ENCODE results near the gene FANCC. TPM values are rescaled to one million over a fixed set of nuclear protein-coding genes. Genes with fewer than 3 reads are reported as not detected.
"Not testable (repeated sequence)": the region's sequence is repeated elsewhere in the genome, so short reads cannot be mapped to it uniquely, and the experiment has no call there.

Gene FANCC
- total RNA-seq, 4 donors from 2014 or later, result 13.8 to 32.2 (median 21.4) TPM

- DNase-seq, result no peak
- H3K27me3 ChIP-seq, result no peaks in the 10 kb centered on the region
- peaks cover 0 to 11% (median 0%) of the 10 kb centered on the region in 4 donors for H3K4me1 ChIP-seq
- H3K36me3 ChIP-seq, result no peaks in the 10 kb centered on the region
- H3K27ac ChIP-seq, result no peak overlapping the region
- TF ChIP-seq CTCF (IDR thresholded peaks at IDR 0.05) (no peak), POLR2A (IDR thresholded peaks at IDR 0.05) (no peak)
- no peak overlapping the region for H3K4me3 ChIP-seq
- H3K9me3 ChIP-seq, result no peaks in the 10 kb centered on the region
Observed at GRCh38 chr9:95272830-95273229, 44.7 kb downstream of the FANCC start.

- H3K27ac ChIP-seq, result no peak overlapping the region
- no peaks in the 10 kb centered on the region for H3K27me3 ChIP-seq
- TF ChIP-seq CTCF (IDR thresholded peaks at IDR 0.05), result no peak
- peaks cover 0 to 19% (median 0%) of the 10 kb centered on the region in 4 donors for H3K4me1 ChIP-seq
- H3K4me3 ChIP-seq, result no peak overlapping the region
- no peaks in the 10 kb centered on the region for H3K9me3 ChIP-seq
- DNase-seq, result no peak
- H3K36me3 ChIP-seq, result no peaks in the 10 kb centered on the region
Observed at GRCh38 chr9:95270790-95271189, 46.7 kb downstream of the FANCC start.

DNA sequence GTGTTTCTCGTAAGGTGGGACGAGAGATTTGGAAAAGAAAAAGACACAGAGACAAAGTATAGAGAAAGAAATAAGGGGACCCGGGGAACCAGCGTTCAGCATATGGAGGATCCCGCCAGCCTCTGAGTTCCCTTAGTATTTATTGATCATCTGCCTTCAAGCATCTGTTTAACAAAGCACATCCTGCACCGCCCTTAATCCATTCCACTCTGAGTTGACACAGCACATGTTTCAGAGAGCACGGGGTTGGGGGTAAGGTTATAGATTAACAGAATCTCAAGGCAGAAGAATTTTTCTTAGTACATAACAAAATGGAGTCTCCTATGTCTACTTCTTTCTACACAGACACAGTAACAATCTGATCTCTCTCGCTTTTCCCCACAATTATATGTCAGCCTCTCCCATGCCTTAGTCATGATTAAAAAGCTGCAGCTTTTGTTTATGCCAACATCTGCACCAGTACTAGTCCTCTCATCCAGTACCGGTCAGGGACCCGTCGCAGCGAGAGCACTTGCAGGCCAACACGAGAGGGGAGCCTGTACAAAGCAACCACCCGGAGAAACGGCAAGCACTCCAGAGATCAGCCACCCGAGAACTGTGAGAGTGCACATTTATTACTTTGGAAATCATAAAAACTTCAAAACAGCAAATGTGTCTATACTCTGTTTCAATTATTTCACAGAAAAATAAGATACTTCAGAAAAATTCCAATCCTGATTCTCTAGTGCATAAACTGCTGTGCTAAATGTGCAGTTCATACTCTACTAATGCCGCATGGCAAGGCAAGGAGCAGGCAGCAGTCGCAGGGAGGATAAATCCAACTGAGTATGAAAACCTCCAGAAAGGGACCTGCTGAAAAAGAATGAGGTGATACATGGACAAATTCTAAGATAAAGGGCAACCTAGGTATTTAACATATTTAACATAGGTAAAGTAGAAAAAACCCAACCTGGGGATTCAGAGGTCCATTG, 47.4 kb downstream of the FANCC start:
- peaks cover 0 to 26% (median 0%) of the 10 kb centered on the region in 4 donors for H3K4me1 ChIP-seq
- not testable (repeated sequence) for H3K4me3 ChIP-seq, H3K27me3 ChIP-seq, H3K9me3 ChIP-seq, DNase-seq, H3K27ac ChIP-seq, H3K36me3 ChIP-seq

- Histone ChIP-seq H3K27ac (no peak overlapping the region), H3K9me3 (no peaks in the 10 kb centered on the region), H3K4me3 (no peak overlapping the region), H3K27me3 (no peaks in the 10 kb centered on the region), H3K36me3 (no peaks in the 10 kb centered on the region), H3K4me1 (peaks cover 0 to 26% (median 0%) of the 10 kb centered on the region in 4 donors)
- DNase-seq, result no peak
- peak in 3 of 6 experiments; percentile 41 to 56 (median 46) for TF ChIP-seq CTCF (IDR thresholded peaks at IDR 0.05)
- TF ChIP-seq POLR2A (IDR thresholded peaks at IDR 0.05), result no peak
Observed at GRCh38 chr9:95268681-95269080, 48.8 kb downstream of the FANCC start.

DNA sequence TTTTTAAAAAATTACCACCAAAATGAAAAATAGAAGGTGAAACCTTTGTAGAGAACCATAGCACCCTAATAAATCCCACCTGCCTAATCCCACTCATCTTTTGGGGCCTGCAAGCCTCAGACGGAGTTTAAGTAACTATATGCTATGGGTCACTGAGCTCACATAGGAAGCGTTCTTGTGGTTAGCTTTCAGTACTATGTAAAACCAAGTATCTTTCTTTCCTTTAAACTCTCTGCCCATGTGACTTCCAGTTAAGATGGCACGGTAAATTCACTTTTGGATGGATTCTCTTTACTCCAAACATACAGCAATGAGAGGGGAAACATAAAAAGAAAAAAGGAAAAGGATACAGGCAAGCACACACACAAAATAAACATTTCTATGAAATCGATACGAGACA, 50.9 kb downstream of the FANCC start:
- Histone ChIP-seq H3K4me3 (no peak overlapping the region), H3K27ac (no peak overlapping the region), H3K9me3 (no peaks in the 10 kb centered on the region), H3K27me3 (no peaks in the 10 kb centered on the region), H3K36me3 (no peaks in the 10 kb centered on the region), H3K4me1 (peaks cover 0 to 26% (median 0%) of the 10 kb centered on the region in 4 donors)
- no peak for DNase-seq
- TF ChIP-seq CTCF (IDR thresholded peaks at IDR 0.05) (no peak), POLR2A (IDR thresholded peaks at IDR 0.05) (no peak)

DNA sequence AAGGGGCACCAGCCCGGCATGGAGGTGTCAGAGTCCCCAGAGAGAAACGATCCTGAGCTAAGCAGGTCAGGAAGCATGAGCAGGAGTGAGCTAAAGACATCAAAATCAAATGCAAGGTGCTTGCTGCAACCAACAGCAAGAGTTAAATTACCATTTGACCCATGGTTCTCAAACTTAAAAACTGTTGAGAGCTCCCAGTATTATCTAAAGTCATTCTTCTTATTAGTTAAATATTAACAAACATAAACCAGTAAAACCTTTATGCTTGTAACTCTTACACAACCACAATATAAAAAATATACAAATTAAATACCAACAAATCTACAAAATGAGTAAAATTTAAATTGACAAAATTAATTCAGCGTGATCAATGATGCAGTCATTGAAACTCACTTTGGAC, 51.5 kb downstream of the FANCC start:
- no peak overlapping the region for H3K27ac ChIP-seq
- no peaks in the 10 kb centered on the region for H3K9me3 ChIP-seq
- H3K4me1 ChIP-seq, result peaks cover 0 to 26% (median 0%) of the 10 kb centered on the region in 4 donors
- no peaks in the 10 kb centered on the region for H3K27me3 ChIP-seq
- TF ChIP-seq POLR2A (IDR thresholded peaks at IDR 0.05) (no peak), CTCF (IDR thresholded peaks at IDR 0.05) (no peak)
- H3K36me3 ChIP-seq, result no peaks in the 10 kb centered on the region
- no peak overlapping the region for H3K4me3 ChIP-seq
- DNase-seq, result no peak
